Stimulated activated CD4-positive, alpha-beta T cell treated with anti-CD3 and anti-CD28 coated beads, Interleukin-4, amount 100 ng/mL, for 48 hours (primary cell): Measurements from ENCODE around the gene LRIG1.

Experiments used
- DNase-seq, 2 donors: peaks; one replicate each; pipeline ENCODE4 v3.0.0-alpha.2; 2020; ENCODE audit warnings: low read depth in 2 of 2

Gene LRIG1

GRCh38 chr3:66502981-66503380 lies 2.2 kb upstream of the LRIG1 start:
- no peak for DNase-seq

DNA sequence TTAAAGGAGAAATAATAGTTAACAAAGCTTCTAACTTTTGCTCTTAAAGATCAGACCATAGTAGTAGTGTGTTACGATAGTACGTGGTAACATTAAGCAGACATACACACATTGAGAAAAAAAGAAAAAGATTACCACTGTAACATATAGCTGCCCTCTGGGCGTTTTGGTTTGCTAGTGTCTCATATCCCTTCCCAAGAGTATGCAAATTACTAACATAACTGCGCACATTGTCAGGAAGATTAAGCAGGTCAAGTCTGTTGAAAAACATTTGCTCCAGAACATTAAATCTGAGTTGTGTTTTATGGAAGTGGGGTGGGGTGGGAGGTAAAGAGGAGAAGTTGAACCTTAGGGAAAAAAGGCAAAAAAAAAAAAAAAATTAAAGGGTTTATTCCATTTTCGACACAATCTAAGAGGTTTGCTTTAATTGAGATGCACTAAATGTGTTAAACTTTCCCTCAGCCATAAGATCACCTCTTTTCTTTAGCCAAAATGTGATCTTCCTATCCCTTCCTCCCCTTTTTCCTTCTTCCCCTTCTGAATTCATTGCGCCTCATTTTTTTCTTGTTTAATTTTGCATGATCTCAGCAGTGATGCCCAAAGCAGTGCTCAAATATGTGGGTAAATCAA lies 1.5 kb upstream of the LRIG1 start:
- no peak for DNase-seq

DNA sequence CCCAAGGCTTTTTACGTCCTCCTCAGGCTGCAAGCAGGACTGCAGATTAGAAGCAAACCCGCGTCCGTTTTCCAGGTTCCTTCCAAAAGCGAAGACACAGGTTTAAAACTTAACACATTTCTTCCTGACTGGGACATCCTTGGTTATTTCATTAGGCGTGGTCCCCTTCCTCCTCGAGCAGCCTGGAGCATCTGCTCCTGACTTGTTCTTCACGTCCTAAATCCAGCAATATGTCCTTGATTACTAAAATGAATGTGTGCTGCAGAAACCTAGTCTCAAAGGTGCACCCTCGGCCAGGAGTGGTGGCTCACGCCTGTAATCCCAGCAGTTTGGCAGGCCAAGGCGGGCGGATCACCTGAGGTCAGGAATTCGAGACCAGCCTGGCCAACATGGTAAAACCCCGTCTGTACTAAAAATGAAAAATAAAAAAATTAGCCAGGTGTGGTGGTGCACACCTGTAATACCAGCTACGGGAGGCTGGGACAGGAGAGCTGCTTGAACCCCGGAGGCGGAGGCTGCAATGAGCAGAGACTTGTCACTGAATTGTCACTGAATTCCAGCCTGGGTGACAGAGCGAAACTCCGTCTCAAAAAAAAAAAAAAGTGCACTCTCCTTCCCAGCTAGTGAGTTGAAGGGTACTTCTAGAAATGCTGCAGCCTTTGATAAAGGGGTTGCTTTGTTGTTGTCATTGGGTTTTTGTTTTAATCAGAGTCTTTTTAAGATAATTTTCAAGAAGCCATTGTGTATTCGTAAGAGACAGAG lies 842 bp upstream of the LRIG1 start:
- no peak for DNase-seq

DNA sequence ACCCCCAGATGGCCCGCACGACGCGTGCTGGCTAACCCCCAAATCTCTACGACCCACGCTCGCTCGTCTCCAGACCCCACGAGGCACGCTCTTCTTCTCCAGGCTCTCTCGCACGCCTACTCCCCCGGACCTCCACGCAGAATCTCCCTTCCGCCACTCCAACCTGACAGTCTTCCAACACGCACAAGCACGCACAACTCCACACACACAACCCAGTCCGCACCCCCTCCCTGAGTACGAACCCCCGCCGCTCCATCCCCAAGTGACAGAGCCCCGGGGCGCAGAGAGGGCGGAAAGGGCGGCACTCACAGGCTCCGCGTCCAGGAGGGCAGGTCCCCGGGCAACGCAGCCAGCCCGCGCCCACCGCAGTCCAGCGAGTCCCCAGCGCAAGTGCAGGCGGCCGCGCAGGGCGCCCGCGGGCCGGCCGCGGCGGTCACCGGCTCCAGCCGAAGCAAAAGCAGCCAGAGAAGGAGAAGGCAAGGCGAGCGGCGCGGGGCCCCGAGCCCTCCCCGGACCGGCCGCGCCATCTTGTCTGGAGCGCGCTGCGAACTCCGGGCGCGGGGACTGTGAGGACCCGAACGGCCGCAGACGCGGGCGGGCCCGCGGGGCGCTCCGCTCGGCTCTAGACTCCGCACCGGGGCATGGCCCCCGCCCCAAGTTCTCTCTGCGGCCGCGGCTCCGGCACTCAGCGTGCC lies 794 bp downstream of the LRIG1 start:
- DNase-seq = peak; percentile 24 to 38

- DNase-seq = no peak
Measured at GRCh38 chr3:66498687-66499621, 1.9 kb downstream of the LRIG1 start.

DNA sequence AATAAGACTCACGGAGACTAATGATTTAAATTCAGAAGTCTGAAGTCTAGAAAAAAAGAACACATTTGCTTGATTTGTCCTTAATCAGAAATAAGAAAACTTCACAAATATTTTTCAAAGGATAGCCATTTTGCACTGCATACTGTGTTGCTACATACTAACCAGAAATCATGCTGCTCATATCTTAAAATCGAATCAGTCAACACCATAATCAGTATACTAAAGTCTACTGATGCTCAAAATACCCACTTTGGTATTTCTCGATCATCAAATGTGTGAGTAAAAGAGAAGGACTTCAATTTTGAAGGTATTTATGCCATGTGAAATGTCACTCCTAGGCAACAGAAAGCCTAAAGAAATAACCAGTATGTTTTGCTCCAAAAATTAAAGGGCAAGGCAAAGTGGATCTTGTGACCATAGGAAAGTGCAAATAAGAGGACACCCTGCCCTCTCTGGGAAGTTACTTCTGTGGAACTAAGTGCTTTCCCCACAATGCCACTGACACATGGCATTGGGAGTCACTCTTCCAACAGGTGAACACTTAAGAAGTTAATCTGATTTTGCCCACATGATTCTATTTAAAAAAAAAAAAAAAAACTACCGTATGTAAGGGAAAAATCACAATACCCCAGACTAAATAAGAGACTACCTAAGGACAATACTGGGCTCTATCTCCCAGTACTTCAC lies 2.7 kb downstream of the LRIG1 start:
- DNase-seq = no peak

- DNase-seq = no peak
Measured at GRCh38 chr3:66497288-66497984, 3.4 kb downstream of the LRIG1 start.

DNA sequence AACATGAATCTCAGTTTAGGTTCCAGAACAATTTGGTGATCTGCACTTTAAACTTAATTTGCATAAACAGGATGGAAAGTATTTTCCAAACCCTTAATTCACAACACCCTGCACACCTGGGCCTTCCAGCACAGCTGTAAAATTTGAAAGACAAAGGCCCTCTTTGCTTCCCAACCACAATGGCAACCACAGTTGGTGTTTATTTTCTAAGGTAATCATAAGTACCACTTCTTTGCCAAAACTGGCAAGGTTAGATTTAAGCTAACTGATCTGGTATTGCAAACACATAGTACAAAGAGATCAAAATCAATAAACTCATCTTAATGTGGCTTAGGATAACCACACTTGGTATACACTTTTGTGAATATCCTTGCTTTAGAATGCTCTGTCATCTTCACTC lies 4.1 kb downstream of the LRIG1 start:
- DNase-seq = no peak

DNA sequence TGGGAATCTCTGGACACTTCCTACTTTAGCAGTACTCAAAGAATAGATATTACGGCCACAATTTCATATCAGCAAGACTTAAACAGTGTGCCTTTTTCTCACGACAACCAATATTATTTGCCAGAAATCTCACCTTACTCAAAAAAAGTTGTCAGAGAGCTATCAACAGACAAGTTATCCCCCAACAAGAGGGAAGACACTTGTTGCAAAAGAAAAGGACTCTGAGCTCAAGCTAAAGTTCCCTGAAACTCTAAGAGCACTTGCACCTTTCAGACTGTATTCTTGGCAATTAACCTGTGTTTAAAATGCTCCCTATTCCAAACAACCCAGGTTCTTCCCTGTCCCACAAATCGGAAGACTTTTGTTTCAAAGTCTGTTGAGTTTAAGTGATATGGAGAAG lies 4.5 kb downstream of the LRIG1 start:
- no peak for DNase-seq

DNA sequence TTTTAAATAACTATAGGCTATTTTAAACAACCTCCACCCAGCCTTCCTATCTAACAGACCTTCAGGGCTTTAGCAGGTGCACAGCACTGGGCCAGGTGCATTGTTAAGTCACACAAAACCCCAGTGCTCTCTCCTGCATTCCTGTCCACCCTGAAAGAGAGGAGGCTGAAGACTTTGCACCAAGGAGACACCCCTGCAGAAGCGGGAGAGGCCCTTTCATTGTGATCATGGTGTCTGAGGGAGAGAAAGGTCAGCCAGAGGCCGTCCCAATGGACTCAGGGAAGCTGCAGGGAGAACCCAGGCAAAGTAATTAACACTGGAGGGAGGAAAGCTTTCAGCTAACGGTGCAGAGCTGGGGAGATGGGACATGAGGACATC lies 5.2 kb downstream of the LRIG1 start:
- no peak for DNase-seq

DNA sequence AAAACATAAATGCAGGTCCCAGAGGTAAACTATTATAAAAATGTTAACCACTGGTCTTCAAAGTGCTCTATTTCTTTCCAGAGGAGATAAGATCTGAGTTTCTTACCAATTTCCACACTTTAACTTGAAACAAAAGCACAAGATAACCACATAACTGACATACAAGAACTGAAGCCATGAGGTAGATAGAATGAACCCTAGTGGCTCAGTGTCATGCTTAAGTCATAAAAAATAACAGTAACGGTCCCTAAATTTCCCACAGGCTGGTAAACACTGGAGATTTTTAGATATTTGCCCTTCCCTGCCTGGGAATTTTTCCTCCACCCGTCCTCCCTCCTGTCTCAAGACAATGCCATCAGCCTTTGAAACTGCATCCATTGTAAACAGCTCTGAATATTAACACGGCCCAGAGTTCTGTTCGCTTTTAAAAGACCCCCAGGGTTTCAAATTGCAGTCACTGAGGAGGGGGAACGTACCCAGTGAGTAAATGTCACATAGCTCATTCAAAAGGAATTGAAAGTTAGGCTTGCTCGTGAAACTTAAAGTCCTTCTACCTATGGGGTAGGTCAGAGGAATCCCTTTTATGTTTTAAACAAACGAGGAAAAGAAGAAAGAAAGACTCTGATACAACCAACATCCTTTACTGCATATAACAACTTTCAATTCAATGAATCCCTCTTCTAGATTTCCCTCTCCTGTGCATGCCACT lies 5.7 kb downstream of the LRIG1 start:
- DNase-seq = no peak

DNA sequence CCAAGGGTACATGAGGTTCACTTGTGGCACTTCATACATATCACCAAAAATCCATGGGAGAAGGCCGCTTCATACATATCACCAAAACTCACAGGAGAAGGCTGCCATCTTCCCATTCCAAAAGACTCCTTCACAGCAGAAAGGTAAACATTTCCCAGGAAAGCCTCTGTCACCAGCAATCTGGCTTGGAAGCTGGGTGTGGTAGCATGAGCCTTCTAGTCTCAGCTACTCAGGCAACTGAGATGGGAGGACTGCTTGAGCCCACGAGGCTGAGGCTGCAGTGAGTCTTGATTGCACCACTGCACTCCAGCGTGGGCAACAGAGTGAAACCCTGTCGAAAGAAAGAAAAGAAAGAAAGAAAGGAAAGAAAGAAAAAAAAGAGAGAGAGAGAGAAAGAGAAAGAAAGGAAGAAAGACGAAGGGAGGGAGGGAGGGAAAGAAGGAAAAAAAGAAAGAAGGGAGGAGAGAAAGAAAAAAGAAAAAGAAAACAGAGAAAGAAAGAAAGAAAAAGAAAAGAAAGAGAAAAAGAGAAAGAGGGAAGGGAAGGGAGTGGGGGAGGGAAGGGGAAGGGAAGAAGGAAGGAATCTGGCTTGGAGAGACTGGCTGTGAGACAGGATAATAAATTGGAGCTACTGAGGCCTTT lies 7.2 kb downstream of the LRIG1 start:
- DNase-seq = no peak

DNA sequence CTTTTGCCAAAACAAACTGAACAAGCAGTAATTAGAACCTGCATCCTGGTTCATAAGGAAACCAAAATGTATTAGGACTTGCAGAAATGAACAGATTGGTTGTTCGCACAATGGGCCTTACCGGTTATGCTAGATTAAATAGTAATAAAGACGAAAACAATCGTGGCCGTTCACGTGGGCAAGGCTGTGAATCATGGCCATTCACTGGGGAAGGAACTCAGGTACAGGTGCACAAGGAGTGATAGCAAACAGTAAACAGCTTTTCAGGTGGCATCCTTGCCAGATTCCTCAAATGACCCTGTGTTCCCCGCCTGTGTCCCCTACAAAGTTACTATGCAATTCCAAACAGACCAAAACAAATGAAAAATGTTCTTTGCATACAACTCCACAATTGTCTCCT lies 8.2 kb downstream of the LRIG1 start:
- DNase-seq = no peak

DNA sequence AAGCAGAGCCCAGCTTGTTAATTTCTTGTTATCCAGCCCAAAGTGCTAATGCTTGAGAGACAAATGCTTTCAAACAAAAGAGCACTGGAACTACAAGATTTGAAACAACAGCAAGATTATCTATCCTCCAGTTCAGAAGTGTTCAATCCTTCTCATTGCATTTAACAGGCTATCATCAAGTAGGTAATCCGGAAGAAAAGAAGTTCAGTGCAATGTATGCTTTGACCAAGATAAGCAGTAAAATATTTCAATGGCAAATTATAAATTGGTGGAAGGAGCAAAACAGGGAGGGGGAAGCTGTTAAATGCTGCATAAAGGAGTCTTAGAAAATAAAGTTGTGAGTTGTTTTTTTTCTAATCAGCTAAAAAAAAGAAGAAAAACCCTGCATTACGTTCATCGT lies 8.8 kb downstream of the LRIG1 start:
- no peak for DNase-seq

DNA sequence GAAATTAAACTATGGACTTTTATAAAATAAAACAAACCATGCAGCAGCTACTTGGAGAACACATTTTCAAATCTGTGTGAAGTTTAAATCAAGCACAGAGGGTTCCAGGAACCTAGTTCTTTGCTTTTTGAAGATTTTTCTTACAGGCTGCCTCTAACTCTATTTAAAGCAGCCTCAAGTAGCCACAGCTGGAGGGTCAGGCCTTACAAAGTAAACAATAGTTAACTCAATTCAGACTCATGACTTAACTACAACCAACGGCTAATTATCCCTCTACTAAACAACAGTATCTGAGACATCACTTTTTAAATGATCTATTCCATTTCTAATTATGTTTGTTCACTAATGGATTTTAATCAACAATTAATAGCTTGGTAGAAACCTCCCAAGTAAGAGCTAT lies 9.8 kb downstream of the LRIG1 start:
- DNase-seq = no peak

- DNase-seq = no peak
Measured at GRCh38 chr3:66490214-66490613, 10.6 kb downstream of the LRIG1 start.

DNA sequence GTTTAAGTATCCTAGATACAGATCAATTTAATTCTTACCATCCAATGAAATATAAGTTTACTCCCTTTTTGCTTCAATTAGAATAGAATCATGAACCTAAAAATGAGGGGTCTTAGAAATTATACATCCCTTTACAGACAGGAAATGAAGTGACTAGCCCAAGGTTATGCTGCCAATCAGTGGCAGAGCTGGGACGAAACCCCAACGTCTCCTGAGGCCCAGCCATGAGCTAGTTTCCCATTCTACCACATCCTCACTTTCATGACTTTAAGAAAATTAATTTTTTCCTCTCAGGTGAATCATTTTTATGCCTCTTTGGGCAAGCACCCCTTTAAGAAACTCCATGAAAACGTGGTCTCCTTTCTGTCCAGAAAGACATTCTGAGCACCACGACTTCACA lies 11.2 kb downstream of the LRIG1 start:
- DNase-seq = no peak

DNA sequence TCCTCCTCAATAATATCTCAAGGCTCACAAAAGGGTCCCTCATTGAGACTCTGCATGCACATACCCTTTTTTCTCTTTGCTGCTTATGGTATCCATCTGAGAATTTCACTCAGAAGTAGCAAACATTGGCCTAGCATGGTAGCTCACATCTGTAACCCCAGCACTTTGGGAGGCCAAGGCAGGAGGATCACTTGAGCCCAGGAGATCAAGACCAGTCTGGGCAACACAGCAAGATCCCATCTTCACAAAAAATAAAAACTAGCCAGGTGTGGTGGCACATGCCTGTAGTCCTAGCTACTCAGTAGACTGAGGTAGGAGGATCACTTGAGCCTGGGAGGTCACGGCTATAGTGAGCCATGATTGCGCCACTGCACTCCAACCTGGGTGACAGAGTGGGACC lies 11.7 kb downstream of the LRIG1 start:
- no peak for DNase-seq

- no peak for DNase-seq
Measured at GRCh38 chr3:66488492-66488891, 12.3 kb downstream of the LRIG1 start.

DNA sequence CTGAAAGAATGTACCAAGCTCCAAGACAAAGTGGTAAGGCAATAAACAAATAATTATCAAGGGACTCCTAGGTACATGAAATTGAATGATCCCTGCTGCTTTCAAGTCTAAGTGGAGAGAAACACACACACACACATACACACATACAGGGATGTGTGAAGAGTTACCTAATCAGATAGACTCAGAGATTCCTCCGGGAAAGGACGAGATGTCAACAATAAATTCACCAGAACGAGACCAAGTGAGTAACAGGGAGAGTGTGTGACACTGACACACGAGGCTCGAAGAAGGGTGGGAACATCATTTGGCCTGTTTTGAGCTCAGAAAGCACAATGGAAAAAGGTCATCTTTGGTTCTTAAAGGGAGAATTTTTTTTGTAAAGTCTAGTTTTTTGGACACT lies 13.4 kb downstream of the LRIG1 start:
- DNase-seq = no peak
